LNCAP (cell line): Measurements from ENCODE around the gene PSPN.

Experiments used
- CTCF ChIP-seq: fragments of 450-650 bp; IDR thresholded peaks from 2 replicates; pipeline ENCODE4 v1.5.1; 2017; ENCODE audit warnings: mild to moderate bottlenecking

Gene PSPN

GRCh38 chr19:6394831-6395230 lies 19.1 kb upstream of the PSPN start:
- no peak for TF ChIP-seq CTCF

DNA sequence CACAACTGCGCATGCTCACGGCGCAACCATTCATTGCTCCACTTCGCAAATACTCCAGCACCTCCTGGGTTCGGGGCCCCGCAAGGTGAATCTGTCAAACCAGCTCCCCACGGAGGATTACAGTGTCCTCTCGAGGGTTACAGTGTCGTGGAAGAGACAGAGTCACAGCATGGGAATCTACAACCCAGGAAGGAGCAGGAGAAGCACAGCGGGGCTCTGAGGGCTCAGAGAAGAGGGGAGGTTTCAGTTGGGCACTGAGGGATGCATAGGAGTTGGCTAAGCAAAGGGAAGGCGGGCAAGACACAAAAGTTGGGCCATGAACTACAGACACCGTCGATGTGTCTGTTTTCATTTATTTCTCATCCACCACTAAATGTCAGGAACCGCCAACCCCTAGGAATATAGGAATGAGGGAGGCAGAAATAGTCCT lies 18.3 kb upstream of the PSPN start:
- no peak for TF ChIP-seq CTCF

- TF ChIP-seq CTCF: no peak
Measured at GRCh38 chr19:6393074-6393982, 17.6 kb upstream of the PSPN start, which contains the start of gene GTF2F1. Gene GTF2F1 (minus strand): TSS chr19:6393164. CDS start chr19:6392995, 169 bp downstream.

DNA sequence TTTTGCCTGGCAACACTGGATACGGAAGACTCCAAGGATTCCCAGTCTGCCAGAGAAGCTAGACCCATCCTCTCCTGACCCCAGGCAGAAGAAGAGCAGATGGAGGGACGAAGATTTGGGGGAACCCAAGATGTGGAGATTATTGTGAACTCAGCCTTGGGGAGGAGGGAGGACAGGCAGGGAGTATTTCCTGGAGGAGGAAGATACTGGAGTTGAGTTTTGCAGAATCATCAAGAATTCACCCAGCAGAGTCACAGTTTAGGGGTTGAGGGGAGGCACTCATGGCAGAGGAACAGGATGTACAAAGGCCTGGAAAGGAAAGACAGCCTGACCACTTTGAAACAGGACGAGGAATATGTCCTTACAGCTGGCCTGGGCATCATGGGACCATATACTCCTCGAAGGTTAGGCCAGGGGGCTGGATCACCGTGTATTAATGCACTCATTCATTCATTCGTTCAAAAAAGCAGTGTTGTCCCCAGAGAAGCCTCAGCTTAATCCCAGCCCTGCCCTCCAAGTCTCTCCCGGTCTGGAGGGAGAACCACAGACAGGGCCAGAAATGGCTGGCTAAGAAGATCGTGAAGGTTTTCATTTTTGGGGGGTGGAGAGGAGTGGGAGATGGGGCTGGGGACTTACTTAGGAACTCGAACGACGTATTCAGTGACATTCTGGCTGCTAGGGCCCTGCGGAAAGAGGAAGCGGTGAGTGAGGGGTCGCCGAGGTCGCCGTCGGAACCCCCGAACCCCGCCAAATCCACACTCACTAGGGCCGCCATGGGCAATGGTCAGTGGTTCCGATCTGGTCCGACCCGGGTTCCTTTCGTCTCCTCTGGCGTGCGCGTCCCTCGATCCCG lies 16.7 kb upstream of the PSPN start:
- no peak for TF ChIP-seq CTCF

GRCh38 chr19:6387372-6387771 lies 11.6 kb upstream of the PSPN start:
- TF ChIP-seq CTCF: no peak

GRCh38 chr19:6384381-6384780 lies 8.6 kb upstream of the PSPN start:
- no peak for TF ChIP-seq CTCF

DNA sequence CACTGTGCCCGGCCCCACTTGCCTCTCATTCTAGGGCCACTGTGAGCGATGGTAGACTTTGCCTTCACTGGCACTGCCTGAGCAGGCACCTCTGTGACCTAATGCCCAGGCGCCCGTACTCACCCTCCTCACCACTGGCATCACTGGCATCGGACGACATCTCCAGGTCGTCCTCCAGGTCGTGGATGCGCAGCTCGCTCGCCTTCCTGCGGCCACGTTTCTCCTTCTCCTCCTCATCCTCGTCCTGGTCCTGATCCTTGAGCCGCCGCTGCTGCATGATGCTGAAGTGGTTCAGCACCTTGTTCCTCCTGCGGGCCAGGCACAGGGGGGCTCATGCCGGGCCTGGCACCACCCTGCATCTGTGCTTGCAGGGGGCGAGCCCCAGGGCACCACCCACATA lies 7.5 kb upstream of the PSPN start:
- no peak for TF ChIP-seq CTCF
